ENCODE data around the gene TBXAS1.

TBXAS1 gene

GRCh38 chr7:139944248-139944647 is 115.2 kb downstream of the TBXAS1 start:
- no peak for DNase-seq (ENCODE audit: extremely low spot score)
- CTCF ChIA-PET = interaction anchor here (0.9 to 1.4 kb wide), 3 partner anchors 9 to 510 kb away, joined by 3 read pairs; no protein-coding TSS in a partner anchor
- no peak for TF ChIP-seq CTCF (IDR thresholded peaks at IDR 0.05; ENCODE audit: control extremely low read depth, extremely low read depth, low read depth, missing control alignments)
- POLR2A ChIA-PET = no interaction called here

GRCh38 chr7:139946533-139946932 is 117.5 kb downstream of the TBXAS1 start:
- CTCF ChIA-PET = interaction anchor here (1.6 kb wide), 1 partner anchor 9 kb away, joined by 4 read pairs; no protein-coding TSS in a partner anchor
- TF ChIP-seq CTCF (IDR thresholded peaks at IDR 0.05; ENCODE audit: control extremely low read depth, extremely low read depth, low read depth, missing control alignments) = no peak

GRCh38 chr7:139947021-139947420 is 118.0 kb downstream of the TBXAS1 start:
- TF ChIP-seq CTCF (IDR thresholded peaks at IDR 0.05; ENCODE audit: control extremely low read depth, extremely low read depth, low read depth, missing control alignments) = no peak
- ChIA-PET CTCF (interaction anchor here (1.6 kb wide), 1 partner anchor 10 kb away, joined by 4 read pairs; no protein-coding TSS in a partner anchor), POLR2A (no interaction called here)
- DNase-seq (ENCODE audit: extremely low spot score) = no peak

More at GRCh38 chr7:139946533-139946932, 117.5 kb downstream of the TBXAS1 start:
- POLR2A ChIA-PET = no interaction called here
- DNase-seq (ENCODE audit: extremely low spot score) = no peak

GRCh38 chr7:139948167-139948566 is 119.1 kb downstream of the TBXAS1 start:
- ChIA-PET POLR2A (no interaction called here), CTCF (interaction anchor here (1.6 kb wide), 1 partner anchor 11 kb away, joined by 4 read pairs; no protein-coding TSS in a partner anchor)
- DNase-seq (ENCODE audit: extremely low spot score) = no peak
- no peak for TF ChIP-seq CTCF (IDR thresholded peaks at IDR 0.05; ENCODE audit: control extremely low read depth, extremely low read depth, low read depth, missing control alignments)

DNA sequence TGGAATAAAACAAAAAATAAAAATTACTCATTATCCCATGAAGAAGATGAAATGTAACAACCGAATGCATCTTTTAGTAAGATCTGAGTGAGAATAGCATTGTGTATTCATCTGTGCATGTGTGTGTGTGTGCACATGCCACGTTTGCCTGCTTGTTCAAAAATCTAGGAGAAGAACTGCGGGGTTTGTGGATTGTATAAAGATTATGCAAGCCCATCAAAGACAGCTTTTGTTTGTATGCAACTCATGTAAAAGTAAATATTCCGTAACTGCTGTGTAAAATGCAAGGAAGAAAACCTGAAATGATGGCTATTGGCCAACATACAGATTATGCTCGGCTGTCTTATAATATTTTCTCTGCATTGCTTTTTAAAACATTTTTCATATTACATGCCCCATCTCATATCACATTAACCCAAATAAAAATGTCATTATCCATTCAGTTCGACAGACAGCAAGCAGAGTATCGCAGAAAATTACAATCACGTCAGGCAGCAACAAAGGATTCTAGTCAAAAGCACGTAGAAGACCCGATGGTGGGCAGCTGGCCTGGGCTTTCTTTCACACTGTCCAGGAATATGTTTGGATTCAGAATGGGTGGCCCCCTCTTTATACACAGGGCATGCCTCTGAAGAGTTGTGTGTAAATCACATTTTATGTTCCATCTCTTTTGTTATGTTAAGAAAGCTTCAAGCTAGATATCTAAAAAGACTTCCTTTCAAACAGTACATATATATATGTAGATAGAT is 119.7 kb downstream of the TBXAS1 start:
- no peak for DNase-seq (ENCODE audit: extremely low spot score)

DNA sequence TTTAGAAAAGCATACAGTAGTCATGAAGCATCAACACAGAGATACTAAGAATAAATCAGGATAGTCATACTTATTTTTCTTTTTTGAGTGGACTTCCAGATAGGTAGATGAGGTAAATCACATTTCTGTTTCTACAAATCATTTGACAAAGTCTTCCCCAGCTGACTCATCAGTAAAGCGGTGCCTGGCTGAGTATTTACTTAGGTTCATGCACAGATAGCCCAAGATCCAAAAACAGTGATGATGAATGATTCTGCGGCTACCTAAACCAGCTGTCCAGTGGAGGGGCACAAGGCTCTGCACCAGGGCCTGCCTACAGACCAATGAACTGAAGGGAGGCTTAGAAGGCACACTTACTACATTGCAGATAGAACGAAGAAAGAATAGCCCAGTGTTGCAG is 120.6 kb downstream of the TBXAS1 start:
- no peak for DNase-seq (ENCODE audit: extremely low spot score)
- CTCF ChIA-PET = interaction anchor here (0.8 kb wide), 1 partner anchor 9 kb away, joined by 3 read pairs; no protein-coding TSS in a partner anchor
- TF ChIP-seq CTCF (IDR thresholded peaks at IDR 0.05; ENCODE audit: control extremely low read depth, extremely low read depth, low read depth, missing control alignments) = no peak
- POLR2A ChIA-PET = no interaction called here

More for the DNA sequence above, 119.7 kb downstream of the TBXAS1 start:
- TF ChIP-seq CTCF (IDR thresholded peaks at IDR 0.05; ENCODE audit: control extremely low read depth, extremely low read depth, low read depth, missing control alignments) = no peak
- ChIA-PET CTCF (interaction anchor here (0.8 kb wide), 1 partner anchor 8 kb away, joined by 3 read pairs; no protein-coding TSS in a partner anchor), POLR2A (interaction anchor here (0.5 kb wide), 1 partner anchor 14 kb away, joined by 4 read pairs; no protein-coding TSS in a partner anchor)
